WTC11 (cell line): Measurements from ENCODE around the gene ZNF529. TPM values are rescaled to one million over a fixed set of nuclear protein-coding genes. Genes with fewer than 3 reads are reported as not detected.
A peak's percentile ranks its signal among the peaks of the same experiment; 100 is the strongest.

Experiments used
- ATAC-seq: fragments of 200-7000 bp; cut with Tn5 transposase; 2 replicates; pipeline ENCODE4 v1.10.0; 2021; ENCODE audit warnings: mild to moderate bottlenecking, moderate library complexity
- CTCF ChIA-PET: fragments of 300-600 bp; sonication (Branson Sonifier 250); formaldehyde crosslinking; loops from one replicate; lab custom pipeline; 2021; ENCODE audit warnings: antibody characterized with exemption; lab: Charles Lee
- POLR2A ChIA-PET: fragments of 350-600 bp; sonication (Branson Sonifier 250); formaldehyde crosslinking; loops from one replicate; lab custom pipeline; 2021; ENCODE audit warnings: antibody characterized with exemption; lab: Charles Lee
- DNase-seq: peaks from one replicate; pipeline ENCODE4 v3.0.0; 2021; ENCODE audit warnings: low spot score
- H3K27ac Mint-ChIP-seq: 2 replicates; pipeline ENCODE4 v1.8.0; 2021; ENCODE audit warnings: mixed read lengths
- H3K27me3 Mint-ChIP-seq: 2 replicates; pipeline ENCODE4 v1.8.0; 2021; ENCODE audit warnings: low read depth, mild to moderate bottlenecking, moderate library complexity, mixed read lengths
- H3K36me3 Mint-ChIP-seq: 2 replicates; pipeline ENCODE4 v1.8.0; 2021; ENCODE audit warnings: mixed read lengths
- H3K4me1 Mint-ChIP-seq: 2 replicates; pipeline ENCODE4 v1.8.0; 2022; ENCODE audit warnings: mixed read lengths
- H3K4me3 Mint-ChIP-seq: 2 replicates; pipeline ENCODE4 v1.8.0; 2021; ENCODE audit warnings: mild to moderate bottlenecking, moderate library complexity, mixed read lengths
- H3K9me3 Mint-ChIP-seq: 2 replicates; pipeline ENCODE4 v1.8.0; 2021; ENCODE audit warnings: mixed read lengths
- ESRRA ChIP-seq: sonication (generic); formaldehyde crosslinking; IDR thresholded peaks from 2 replicates; pipeline ENCODE4 v1.8.1; 2022; ENCODE audit warnings: mild to moderate bottlenecking, missing genetic modification reagents, borderline replicate concordance
- ETV6 ChIP-seq: sonication (generic); formaldehyde crosslinking; IDR thresholded peaks from 2 replicates; pipeline ENCODE4 v1.8.1; 2022; ENCODE audit warnings: mild to moderate bottlenecking, missing genetic modification reagents
- FOXP1 ChIP-seq: sonication (generic); formaldehyde crosslinking; IDR thresholded peaks from 2 replicates; pipeline ENCODE4 v1.8.0; 2022; ENCODE audit warnings: missing genetic modification reagents, mild to moderate bottlenecking, moderate library complexity, borderline replicate concordance
- IRF2 ChIP-seq: sonication (generic); formaldehyde crosslinking; IDR thresholded peaks from 2 replicates; pipeline ENCODE4 v1.8.0; 2022; ENCODE audit warnings: low read depth, missing genetic modification reagents, borderline replicate concordance
- MXD4 ChIP-seq: fragments of 250-450 bp; sonication (Bioruptor Pico); IDR thresholded peaks from 2 replicates; pipeline ENCODE4 v1.8.0; 2021; ENCODE audit warnings: mild to moderate bottlenecking, moderate library complexity, borderline replicate concordance
- NR3C1 ChIP-seq: sonication (generic); formaldehyde crosslinking; conservative IDR thresholded peaks from 2 replicates; pipeline ENCODE4 v1.8.1; 2023; ENCODE audit warnings: low read depth, mild to moderate bottlenecking, missing genetic modification reagents
- PRRX2 ChIP-seq: fragments of 250-450 bp; sonication (Bioruptor Pico); IDR thresholded peaks from 2 replicates; pipeline ENCODE4 v1.8.0; 2021; ENCODE audit warnings: mild to moderate bottlenecking
- SMAD3 ChIP-seq: sonication (generic); formaldehyde crosslinking; IDR thresholded peaks from 2 replicates; pipeline ENCODE4 v1.8.0; 2022; ENCODE audit warnings: missing genetic modification reagents, mild to moderate bottlenecking, borderline replicate concordance
- SMAD4 ChIP-seq: sonication (generic); formaldehyde crosslinking; IDR thresholded peaks from 2 replicates; pipeline ENCODE4 v1.8.0; 2022; ENCODE audit warnings: mild to moderate bottlenecking, missing genetic modification reagents
- TP53 ChIP-seq: sonication (generic); formaldehyde crosslinking; IDR thresholded peaks from 2 replicates; pipeline ENCODE4 v1.8.1; 2023; ENCODE audit warnings: mild to moderate bottlenecking, missing genetic modification reagents
- total RNA-seq: library from RNA; stranded (reverse); gene quantifications from 3 replicates; pipeline ENCODE4 v1.2.3, GENCODE V29; 2021
- TF ChIP-seq, protein P1 (sequence below): sonication (generic); formaldehyde crosslinking; IDR thresholded peaks from 2 replicates; pipeline ENCODE4 v1.8.0; 2022; ENCODE audit warnings: mild to moderate bottlenecking, missing genetic modification reagents
- TF ChIP-seq, protein P2 (sequence below): sonication (generic); formaldehyde crosslinking; IDR thresholded peaks from 2 replicates; pipeline ENCODE4 v1.8.0; 2022; ENCODE audit warnings: missing genetic modification reagents
- TF ChIP-seq, protein P3 (sequence below): fragments of 250-450 bp; sonication (Bioruptor Pico); IDR thresholded peaks from 2 replicates; pipeline ENCODE4 v2.1.2; 2022; ENCODE audit warnings: mild to moderate bottlenecking, moderate library complexity
- TF ChIP-seq, protein P4 (sequence below): fragments of 200-600 bp; IDR thresholded peaks from 2 replicates; pipeline ENCODE4 v1.8.0; 2022; ENCODE audit warnings: antibody characterized with exemption
- TF ChIP-seq, protein P5 (sequence below): fragments of 250-450 bp; sonication (Bioruptor Pico); IDR thresholded peaks from 2 replicates; pipeline ENCODE4 v1.9.0; 2021; ENCODE audit warnings: mild to moderate bottlenecking

Gene ZNF529
- total RNA-seq, 1 experiment from 2014 or later, result 13.1 TPM

DNA sequence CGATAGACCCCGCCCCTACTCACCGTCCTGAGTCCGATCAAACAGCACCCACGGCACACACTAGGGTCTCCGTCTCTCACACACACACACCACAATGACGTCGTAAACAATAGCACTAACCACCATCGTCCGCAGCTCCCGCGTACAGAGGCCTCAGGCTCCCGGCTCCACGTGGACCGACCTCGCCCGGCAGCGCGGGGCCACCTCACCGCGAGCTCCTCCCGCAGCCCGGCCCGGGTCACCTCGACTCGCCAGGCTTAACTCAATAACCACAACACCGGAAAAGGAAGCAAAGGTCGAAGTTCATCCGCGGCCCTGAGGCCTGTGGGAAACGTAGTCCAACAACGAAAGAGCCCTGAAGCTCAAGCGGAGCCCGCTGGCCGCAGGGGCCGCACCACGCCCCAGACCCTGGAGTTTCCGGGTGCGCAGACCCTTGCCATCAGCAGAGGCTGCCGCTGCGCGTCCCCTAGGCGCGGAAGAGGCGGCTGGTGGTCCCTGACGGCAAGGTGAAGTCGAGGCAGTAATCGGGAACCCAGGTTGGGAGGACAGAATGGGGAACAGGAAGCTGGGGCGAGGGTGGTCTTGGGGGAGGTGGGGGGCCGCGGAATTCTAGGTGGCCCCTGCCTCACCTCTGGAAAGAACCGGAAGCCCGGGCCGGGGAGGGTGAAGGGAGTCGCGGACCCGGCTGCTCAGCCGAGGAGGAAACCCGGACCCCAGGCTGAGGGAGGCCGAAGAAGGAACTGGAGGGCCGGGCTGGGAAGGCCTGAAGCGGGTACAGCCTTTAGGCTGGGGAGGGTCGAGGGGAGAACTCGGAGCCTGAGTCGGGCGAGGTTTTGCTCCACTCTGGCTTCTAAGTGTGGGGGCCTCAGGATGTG, at the start of gene ZNF529 (continued):
- TF ChIP-seq FOXP1 (CRISPR knock-in tag), result peak; percentile 77
- 0 out of 2 replicates have a peak, but pooled peaks have one; percentile 32 for TF ChIP-seq NR3C1 (CRISPR knock-in tag)
- TF ChIP-seq SMAD4 (CRISPR knock-in tag), result 0 out of 2 replicates have a peak, but pooled peaks have one; percentile 25
- TF ChIP-seq MXD4 (CRISPR knock-in tag), result no peak
- TF ChIP-seq ETV6 (CRISPR knock-in tag), result peak; percentile 91; the same call in 1 of the 2 replicates

DNA sequence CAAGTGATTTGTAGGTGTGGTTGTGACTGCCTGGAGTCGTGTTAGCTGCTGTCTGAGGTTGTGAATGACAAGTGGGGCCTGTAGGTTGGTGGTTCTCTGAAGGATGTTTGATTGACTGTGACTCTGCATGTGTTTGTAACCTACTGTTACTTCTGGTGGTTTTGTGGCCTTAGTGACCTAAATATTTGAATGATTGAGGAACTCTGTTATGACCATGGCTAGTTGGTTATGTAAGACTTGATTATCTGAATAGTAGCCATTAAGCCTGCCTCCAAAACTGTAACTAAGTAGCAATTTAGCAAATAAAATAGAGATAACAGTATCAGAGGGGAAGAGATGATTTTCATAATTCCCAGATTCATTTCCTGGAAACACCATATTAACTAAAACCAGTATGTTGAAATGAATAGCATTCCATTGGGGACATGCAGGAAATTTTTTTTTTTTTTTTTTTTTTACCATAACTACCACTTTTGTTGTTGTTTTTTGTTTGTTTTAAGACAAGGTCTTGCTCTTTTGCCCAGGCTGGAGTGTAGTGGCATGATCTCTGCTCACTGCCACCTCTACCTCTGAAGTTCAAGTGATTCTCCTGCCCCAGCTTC, 32.9 kb upstream of the ZNF529 start:
- Mint-ChIP-seq H3K36me3 (no peaks in the 10 kb centered on the region), H3K27ac (no peak overlapping the region), H3K9me3 (no peaks in the 10 kb centered on the region), H3K4me1 (peaks cover 13% of the 10 kb centered on the region)
- CTCF ChIA-PET, result no interaction called here
- POLR2A ChIA-PET, result interaction anchor here (1.3 kb wide), 1 partner anchor 33 kb away, joined by 5 read pairs; the partner anchor contains the start of gene ZNF529
- TF ChIP-seq TP53, result no peak
- TF ChIP-seq, protein P1, sequence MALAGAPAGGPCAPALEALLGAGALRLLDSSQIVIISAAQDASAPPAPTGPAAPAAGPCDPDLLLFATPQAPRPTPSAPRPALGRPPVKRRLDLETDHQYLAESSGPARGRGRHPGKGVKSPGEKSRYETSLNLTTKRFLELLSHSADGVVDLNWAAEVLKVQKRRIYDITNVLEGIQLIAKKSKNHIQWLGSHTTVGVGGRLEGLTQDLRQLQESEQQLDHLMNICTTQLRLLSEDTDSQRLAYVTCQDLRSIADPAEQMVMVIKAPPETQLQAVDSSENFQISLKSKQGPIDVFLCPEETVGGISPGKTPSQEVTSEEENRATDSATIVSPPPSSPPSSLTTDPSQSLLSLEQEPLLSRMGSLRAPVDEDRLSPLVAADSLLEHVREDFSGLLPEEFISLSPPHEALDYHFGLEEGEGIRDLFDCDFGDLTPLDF, result no peak
- no peak for TF ChIP-seq IRF2 (CRISPR knock-in tag)
- TF ChIP-seq, protein P2, sequence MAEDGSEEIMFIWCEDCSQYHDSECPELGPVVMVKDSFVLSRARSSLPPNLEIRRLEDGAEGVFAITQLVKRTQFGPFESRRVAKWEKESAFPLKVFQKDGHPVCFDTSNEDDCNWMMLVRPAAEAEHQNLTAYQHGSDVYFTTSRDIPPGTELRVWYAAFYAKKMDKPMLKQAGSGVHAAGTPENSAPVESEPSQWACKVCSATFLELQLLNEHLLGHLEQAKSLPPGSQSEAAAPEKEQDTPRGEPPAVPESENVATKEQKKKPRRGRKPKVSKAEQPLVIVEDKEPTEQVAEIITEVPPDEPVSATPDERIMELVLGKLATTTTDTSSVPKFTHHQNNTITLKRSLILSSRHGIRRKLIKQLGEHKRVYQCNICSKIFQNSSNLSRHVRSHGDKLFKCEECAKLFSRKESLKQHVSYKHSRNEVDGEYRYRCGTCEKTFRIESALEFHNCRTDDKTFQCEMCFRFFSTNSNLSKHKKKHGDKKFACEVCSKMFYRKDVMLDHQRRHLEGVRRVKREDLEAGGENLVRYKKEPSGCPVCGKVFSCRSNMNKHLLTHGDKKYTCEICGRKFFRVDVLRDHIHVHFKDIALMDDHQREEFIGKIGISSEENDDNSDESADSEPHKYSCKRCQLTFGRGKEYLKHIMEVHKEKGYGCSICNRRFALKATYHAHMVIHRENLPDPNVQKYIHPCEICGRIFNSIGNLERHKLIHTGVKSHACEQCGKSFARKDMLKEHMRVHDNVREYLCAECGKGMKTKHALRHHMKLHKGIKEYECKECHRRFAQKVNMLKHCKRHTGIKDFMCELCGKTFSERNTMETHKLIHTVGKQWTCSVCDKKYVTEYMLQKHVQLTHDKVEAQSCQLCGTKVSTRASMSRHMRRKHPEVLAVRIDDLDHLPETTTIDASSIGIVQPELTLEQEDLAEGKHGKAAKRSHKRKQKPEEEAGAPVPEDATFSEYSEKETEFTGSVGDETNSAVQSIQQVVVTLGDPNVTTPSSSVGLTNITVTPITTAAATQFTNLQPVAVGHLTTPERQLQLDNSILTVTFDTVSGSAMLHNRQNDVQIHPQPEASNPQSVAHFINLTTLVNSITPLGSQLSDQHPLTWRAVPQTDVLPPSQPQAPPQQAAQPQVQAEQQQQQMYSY (CRISPR knock-in tag), result no peak
- TF ChIP-seq, protein P3, sequence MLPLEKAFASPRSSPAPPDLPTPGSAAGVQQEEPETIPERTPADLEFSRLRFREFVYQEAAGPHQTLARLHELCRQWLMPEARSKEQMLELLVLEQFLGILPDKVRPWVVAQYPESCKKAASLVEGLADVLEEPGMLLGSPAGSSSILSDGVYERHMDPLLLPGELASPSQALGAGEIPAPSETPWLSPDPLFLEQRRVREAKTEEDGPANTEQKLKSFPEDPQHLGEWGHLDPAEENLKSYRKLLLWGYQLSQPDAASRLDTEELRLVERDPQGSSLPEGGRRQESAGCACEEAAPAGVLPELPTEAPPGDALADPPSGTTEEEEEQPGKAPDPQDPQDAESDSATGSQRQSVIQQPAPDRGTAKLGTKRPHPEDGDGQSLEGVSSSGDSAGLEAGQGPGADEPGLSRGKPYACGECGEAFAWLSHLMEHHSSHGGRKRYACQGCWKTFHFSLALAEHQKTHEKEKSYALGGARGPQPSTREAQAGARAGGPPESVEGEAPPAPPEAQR, result no peak
- no peak for TF ChIP-seq SMAD3
- TF ChIP-seq, protein P4, sequence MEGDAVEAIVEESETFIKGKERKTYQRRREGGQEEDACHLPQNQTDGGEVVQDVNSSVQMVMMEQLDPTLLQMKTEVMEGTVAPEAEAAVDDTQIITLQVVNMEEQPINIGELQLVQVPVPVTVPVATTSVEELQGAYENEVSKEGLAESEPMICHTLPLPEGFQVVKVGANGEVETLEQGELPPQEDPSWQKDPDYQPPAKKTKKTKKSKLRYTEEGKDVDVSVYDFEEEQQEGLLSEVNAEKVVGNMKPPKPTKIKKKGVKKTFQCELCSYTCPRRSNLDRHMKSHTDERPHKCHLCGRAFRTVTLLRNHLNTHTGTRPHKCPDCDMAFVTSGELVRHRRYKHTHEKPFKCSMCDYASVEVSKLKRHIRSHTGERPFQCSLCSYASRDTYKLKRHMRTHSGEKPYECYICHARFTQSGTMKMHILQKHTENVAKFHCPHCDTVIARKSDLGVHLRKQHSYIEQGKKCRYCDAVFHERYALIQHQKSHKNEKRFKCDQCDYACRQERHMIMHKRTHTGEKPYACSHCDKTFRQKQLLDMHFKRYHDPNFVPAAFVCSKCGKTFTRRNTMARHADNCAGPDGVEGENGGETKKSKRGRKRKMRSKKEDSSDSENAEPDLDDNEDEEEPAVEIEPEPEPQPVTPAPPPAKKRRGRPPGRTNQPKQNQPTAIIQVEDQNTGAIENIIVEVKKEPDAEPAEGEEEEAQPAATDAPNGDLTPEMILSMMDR, result no peak
- no peak for TF ChIP-seq ESRRA
- TF ChIP-seq, protein P5, sequence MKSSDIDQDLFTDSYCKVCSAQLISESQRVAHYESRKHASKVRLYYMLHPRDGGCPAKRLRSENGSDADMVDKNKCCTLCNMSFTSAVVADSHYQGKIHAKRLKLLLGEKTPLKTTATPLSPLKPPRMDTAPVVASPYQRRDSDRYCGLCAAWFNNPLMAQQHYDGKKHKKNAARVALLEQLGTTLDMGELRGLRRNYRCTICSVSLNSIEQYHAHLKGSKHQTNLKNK (CRISPR knock-in tag), result no peak
- TF ChIP-seq PRRX2 (CRISPR knock-in tag), result no peak
- TF ChIP-seq, all 79 proteins: peak for 0
- Mint-ChIP-seq H3K27me3 (peaks cover 34% of the 10 kb centered on the region), H3K4me3 (peak overlapping the region; percentile 82)
- no peak for DNase-seq
- ATAC-seq, result no peak
